Mucosa of descending colon (tissue), 3 donors: ENCODE data around the gene HDDC3. TPM values are rescaled to one million over a fixed set of nuclear protein-coding genes. Genes with fewer than 3 reads are reported as not detected.
A peak's percentile ranks its signal among the peaks of the same experiment; 100 is the strongest.

Experiments used
- ATAC-seq: fragments of 200-7000 bp; cut with Tn5 transposase; one replicate; pipeline ENCODE4 v1.9.1; 2020; ENCODE audit warnings: mild to moderate bottlenecking, moderate library complexity
- DNase-seq, 3 donors: peaks; one replicate each; pipeline ENCODE4 v3.0.0-alpha.2; 2020
- H3K36me3 ChIP-seq: fragments of 200-600 bp; one replicate; pipeline ENCODE4 v1.8.0; 2021; ENCODE audit warnings: low read depth, mild to moderate bottlenecking
- H3K4me1 ChIP-seq: fragments of 200-600 bp; one replicate; pipeline ENCODE4 v1.8.0; 2021; ENCODE audit warnings: low read depth, mild to moderate bottlenecking
- H3K4me3 ChIP-seq: fragments of 200-600 bp; one replicate; pipeline ENCODE4 v1.8.0; 2021; ENCODE audit warnings: mild to moderate bottlenecking
- H3K9me3 ChIP-seq: fragments of 200-600 bp; one replicate; pipeline ENCODE4 v1.8.0; 2021; ENCODE audit warnings: mild to moderate bottlenecking
- intact Hi-C, 2 donors: fragments of 100-400 bp; cut with DNase I in 1 of 2; cut with micrococcal nuclease in 1 of 2; formaldehyde crosslinking; loops; one replicate each; pipeline versions ENCODE4 v1.11.0 to v1.11.1; 2022; cut with DNase I, micrococcal nuclease
- total RNA-seq, 3 donors: library from RNA; stranded (reverse); fragmentation: NEBNext Ultra II Directional in 2 of 3; extraction: Animal tissue kit (Norgen Biotek cat#: 25700) in 2 of 3; gene quantifications; one replicate each; pipeline versions ENCODE4 v1.2.1 to v1.2.4, GENCODE V29; 2021 to 2023
- TF ChIP-seq, protein P1 (sequence below): fragments of 200-600 bp; IDR thresholded peaks from one replicate; pipeline ENCODE4 v1.8.0; 2022; ENCODE audit warnings: antibody characterized with exemption, mild to moderate bottlenecking
- donor health status: DM: no; HTN: no; CAD: no; lungs with moderate emphysema.
- donor health status: DM: no; HTN: no; CAD: no.
- donor health status: DM: no; HTN: yes; CAD: no.

The HDDC3 gene
- total RNA-seq, 3 donors from 2014 or later: 10.7 to 23.4 (median 15.4) TPM

DNA sequence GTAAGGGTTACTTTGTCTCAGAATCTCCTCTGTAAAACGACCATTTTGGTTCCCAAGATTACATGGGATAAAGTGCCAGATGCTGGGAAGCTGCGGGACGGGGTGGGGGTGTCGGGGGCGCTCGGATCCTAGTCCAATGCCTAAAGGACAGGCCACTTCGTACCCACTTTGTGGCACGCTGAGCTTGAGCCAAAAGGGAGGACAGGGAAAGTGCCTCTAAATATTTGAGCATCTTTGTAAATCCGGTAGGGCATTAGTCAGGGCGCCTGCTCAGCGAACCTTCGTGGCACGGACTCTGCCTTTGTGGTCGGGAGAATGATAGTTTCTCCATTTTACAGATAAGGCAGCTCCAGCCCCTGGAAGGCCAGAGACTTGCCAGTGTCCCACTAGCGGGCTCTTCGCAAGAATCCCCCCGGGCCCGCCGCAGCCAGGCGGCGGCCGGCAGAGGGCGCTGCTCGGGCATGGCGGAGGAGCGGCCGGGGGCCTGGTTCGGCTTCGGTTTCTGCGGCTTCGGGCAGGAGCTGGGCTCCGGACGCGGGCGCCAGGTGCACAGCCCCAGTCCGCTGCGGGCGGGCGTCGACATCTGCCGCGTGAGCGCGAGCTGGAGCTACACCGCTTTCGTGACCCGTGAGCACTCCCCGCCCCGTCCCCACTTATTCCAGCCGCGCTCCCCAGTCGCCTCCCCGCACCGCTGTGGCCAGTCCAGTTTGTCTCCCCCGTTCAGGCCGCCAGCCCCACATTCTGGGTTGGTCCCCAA is 24.1 kb upstream of the HDDC3 start:
- TF ChIP-seq, protein P1, sequence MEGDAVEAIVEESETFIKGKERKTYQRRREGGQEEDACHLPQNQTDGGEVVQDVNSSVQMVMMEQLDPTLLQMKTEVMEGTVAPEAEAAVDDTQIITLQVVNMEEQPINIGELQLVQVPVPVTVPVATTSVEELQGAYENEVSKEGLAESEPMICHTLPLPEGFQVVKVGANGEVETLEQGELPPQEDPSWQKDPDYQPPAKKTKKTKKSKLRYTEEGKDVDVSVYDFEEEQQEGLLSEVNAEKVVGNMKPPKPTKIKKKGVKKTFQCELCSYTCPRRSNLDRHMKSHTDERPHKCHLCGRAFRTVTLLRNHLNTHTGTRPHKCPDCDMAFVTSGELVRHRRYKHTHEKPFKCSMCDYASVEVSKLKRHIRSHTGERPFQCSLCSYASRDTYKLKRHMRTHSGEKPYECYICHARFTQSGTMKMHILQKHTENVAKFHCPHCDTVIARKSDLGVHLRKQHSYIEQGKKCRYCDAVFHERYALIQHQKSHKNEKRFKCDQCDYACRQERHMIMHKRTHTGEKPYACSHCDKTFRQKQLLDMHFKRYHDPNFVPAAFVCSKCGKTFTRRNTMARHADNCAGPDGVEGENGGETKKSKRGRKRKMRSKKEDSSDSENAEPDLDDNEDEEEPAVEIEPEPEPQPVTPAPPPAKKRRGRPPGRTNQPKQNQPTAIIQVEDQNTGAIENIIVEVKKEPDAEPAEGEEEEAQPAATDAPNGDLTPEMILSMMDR: peak; percentile 87
- intact Hi-C loops: loop anchor here in 1 of 2 donors (10.0 kb wide), 1 partner anchor 308 kb away; no protein-coding TSS in a partner anchor

DNA sequence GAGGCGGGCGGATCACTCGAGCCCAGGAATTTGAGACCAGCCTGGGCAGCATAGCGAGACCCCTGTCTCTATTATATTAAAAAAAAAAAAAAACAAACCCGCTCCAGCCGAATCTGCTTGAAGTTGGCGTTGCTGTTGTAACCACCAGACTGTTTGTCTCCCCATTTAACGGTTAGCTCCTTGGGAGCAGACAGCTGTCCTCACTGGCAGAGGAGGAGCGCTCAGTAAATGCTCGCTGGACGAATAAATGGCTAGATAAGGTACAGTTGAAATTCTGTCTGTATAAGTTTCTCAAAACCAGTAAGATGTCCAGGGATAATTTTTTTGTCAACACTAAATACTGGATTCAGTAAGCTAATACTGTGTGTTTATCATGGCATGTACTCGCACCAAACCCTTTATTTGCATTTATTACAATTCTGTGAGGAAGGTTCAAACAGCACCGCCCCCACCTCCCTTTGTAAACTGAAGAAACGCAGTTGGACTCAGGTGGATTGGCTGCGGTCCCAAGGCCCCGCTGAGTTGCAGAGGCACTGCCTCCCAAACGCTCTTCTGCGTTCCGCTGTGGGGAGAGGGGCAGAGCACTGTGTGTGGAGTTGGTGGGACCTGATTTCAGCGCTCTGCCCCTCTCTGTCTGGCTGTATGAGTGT is 23.4 kb upstream of the HDDC3 start:
- TF ChIP-seq, protein P1: no peak
- Histone ChIP-seq H3K9me3 (no peaks in the 10 kb centered on the region), H3K4me1 (peaks cover 16% of the 10 kb centered on the region), H3K4me3 (no peak overlapping the region), H3K36me3 (no peaks in the 10 kb centered on the region)
- DNase-seq (peak; percentile 57 to 75 (median 57)), ATAC-seq (peak; percentile 18)
- intact Hi-C loops: loop anchor here in 1 of 2 donors (10.0 kb wide), 1 partner anchor 309 kb away; no protein-coding TSS in a partner anchor

More for the DNA sequence above, 24.1 kb upstream of the HDDC3 start:
- H3K4me3 ChIP-seq: no peak overlapping the region
- no peaks in the 10 kb centered on the region for H3K9me3 ChIP-seq
- ATAC-seq (peak; percentile 62), DNase-seq (peak; percentile 80 to 82 (median 81))
- no peaks in the 10 kb centered on the region for H3K36me3 ChIP-seq
- H3K4me1 ChIP-seq: peaks cover 16% of the 10 kb centered on the region

DNA sequence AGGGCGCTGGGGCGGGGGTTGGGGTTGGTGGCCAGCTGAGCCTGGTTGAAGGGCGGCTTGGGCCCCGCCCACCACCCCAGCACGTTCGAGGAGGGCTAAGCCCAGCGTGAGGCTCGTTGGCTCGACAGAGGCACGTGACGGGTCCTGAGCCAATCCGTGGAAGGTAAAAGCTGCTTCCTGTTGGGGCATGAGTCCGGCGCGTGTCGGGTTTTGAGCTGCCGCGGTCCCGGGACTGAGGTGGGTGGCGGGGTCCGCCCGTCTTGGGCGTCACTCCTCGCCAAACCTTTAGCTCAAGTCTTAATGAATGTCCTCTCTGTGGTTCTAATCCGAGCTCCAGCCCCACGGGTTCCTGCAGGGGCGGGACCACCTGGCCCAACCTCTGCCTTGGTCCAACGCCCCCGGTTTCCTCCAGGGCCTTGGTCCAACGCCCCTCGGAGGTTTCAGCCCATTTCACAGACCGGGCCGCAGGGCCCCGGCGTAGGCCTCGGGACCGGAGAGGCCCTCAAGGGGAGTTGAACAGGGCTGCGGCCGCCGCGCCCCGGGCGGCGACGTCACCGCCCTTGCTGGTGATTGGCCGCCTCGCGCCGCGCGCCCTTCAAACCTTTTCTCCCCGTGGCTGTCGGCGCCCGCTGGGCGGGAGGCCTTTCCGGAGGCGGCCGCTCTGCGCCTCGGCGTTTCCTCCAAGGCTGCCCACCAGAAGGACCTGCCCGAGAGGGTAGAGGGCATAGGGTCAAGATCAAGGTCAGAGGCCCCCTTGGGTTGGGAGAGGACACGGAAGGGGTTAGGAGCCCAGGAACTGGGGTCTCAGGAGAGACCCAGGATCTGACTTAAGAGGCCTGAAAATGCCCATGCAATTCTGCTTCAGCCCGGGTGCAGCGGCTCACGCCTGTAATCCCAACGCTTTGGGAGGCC is 22.6 kb upstream of the HDDC3 start, which contains the start of gene RCCD1:
TSS of gene RCCD1 (plus strand) at position 173 of the 912 bp plus-strand sequence. CDS start 1,851 bp downstream, outside the sequence.
- no peaks in the 10 kb centered on the region for H3K36me3 ChIP-seq
- TF ChIP-seq, protein P1: no peak
- peaks cover 16% of the 10 kb centered on the region for H3K4me1 ChIP-seq
- no peaks in the 10 kb centered on the region for H3K9me3 ChIP-seq
- DNase-seq: peak; percentile 95 to 97 (median 96)
- intact Hi-C loops: loop anchor here in 1 of 2 donors (10.0 kb wide), 1 partner anchor 310 kb away; no protein-coding TSS in a partner anchor
- peak within 1 kb of the TSS; percentile 65 for H3K4me3 ChIP-seq
- ATAC-seq: peak; percentile 90

DNA sequence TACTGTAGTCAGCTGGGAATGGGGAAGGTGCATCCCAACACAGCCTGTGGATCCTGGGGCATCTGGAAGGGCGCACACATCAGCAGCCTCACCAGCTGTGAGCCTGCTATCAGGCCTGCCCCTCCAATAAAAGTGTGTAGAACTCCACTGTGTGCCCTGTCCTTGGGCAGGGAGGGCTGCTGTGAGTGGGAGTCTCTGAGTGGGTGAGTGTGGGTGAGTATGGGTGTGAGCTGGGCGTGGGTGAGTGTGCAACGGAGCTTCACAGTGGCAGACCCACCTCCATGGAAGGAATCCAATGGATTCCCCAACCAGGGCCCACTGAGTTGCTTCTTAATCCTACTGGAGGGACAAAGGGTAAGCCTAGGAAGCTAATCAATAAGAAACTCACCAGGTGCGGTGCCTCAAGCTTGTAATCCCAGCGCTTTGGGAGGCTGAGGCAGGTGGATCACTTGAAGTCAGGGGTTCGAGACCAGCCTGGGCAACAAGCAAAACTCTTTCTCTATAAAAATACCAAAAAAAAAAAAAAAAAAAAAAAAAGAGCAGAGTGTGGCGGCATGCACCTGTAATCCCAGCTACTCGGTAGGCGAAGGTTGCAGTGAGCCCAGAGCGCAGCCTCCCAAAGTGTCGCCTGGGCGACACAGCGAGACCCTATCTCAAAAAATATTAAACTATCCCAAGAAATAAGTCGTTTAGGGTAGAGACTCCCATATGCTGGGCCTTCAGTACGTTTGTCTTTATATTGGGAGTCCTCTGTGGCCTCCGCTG is 21.8 kb upstream of the HDDC3 start:
- TF ChIP-seq, protein P1: no peak
- intact Hi-C loops: loop anchor here in 1 of 2 donors (10.0 kb wide), 1 partner anchor 311 kb away; no protein-coding TSS in a partner anchor
- H3K4me1 ChIP-seq: peaks cover 19% of the 10 kb centered on the region
- no peak for DNase-seq
- H3K9me3 ChIP-seq: no peaks in the 10 kb centered on the region
- ATAC-seq: no peak
- H3K4me3 ChIP-seq: no peak overlapping the region
- H3K36me3 ChIP-seq: no peaks in the 10 kb centered on the region
